HG02763 (cell line): Measurements from ENCODE around the gene CRAMP1.

ENCODE experiments used
- ATAC-seq: cut with Tn5 transposase; IDR thresholded peaks from one replicate; pipeline ENCODE4 v1.9.1; 2021; ENCODE audit warnings: mild to moderate bottlenecking, moderate library complexity; ENCODE audit not compliant: unreplicated experiment

The CRAMP1 gene

GRCh38 chr16:1655909-1656807 is 44.0 kb downstream of the CRAMP1 start:
- ATAC-seq = no peak

GRCh38 chr16:1656808-1657617 is 44.9 kb downstream of the CRAMP1 start:
- ATAC-seq = no peak

- ATAC-seq = no peak
Measured at GRCh38 chr16:1657841-1658240, 45.7 kb downstream of the CRAMP1 start.

GRCh38 chr16:1659031-1659430 is 46.9 kb downstream of the CRAMP1 start:
- no peak for ATAC-seq

- no peak for ATAC-seq
Measured at GRCh38 chr16:1661826-1662225, 49.7 kb downstream of the CRAMP1 start.

- no peak for ATAC-seq
Measured at GRCh38 chr16:1662543-1662942, 50.4 kb downstream of the CRAMP1 start.

- ATAC-seq = no peak
Measured at GRCh38 chr16:1665829-1666228, 53.7 kb downstream of the CRAMP1 start.

- ATAC-seq = no peak
Measured at GRCh38 chr16:1666316-1666715, 54.2 kb downstream of the CRAMP1 start.

- no peak for ATAC-seq
Measured at GRCh38 chr16:1667271-1667670, 55.1 kb downstream of the CRAMP1 start.

- ATAC-seq = no peak
Measured at GRCh38 chr16:1667916-1668315, 55.8 kb downstream of the CRAMP1 start.

GRCh38 chr16:1668612-1669319 is 56.6 kb downstream of the CRAMP1 start:
- ATAC-seq = no peak

GRCh38 chr16:1669698-1670097 is 57.5 kb downstream of the CRAMP1 start:
- ATAC-seq = no peak

- ATAC-seq = no peak
Measured at GRCh38 chr16:1670371-1670770, 58.2 kb downstream of the CRAMP1 start.

GRCh38 chr16:1670866-1671265 is 58.7 kb downstream of the CRAMP1 start:
- ATAC-seq = no peak

GRCh38 chr16:1673424-1674151 is 61.4 kb downstream of the CRAMP1 start:
- ATAC-seq = no peak

GRCh38 chr16:1674306-1674705 is 62.1 kb downstream of the CRAMP1 start:
- ATAC-seq = no peak

GRCh38 chr16:1674751-1675664 is 62.8 kb downstream of the CRAMP1 start:
- ATAC-seq = no peak

- no peak for ATAC-seq
Measured at GRCh38 chr16:1676661-1677060, 64.5 kb downstream of the CRAMP1 start.

GRCh38 chr16:1677339-1677738 is 65.2 kb downstream of the CRAMP1 start:
- no peak for ATAC-seq
